Measurements from ENCODE around the gene SLF1.
"Not testable (repeated sequence)": the region's sequence is repeated elsewhere in the genome, so short reads cannot be mapped to it uniquely, and the experiment has no call there.

The SLF1 gene

GRCh38 chr5:94618493-94619328, at the start of gene SLF1, which contains the start of gene KIAA0825:
Gene SLF1 (plus strand): TSS chr5:94618669. CDS start chr5:94628811, 10,142 bp downstream.
Gene KIAA0825 (minus strand): TSS chr5:94618604. CDS start chr5:94537126, 81,478 bp downstream.
- DNase-seq: peak; percentile 89

GRCh38 chr5:94571415-94571814, 47.1 kb upstream of the SLF1 start:
- no peak for DNase-seq

- DNase-seq: not testable (repeated sequence)
These were observed 45.1 kb upstream of the SLF1 start for GRCh38 chr5:94573349-94573748.

- DNase-seq: no peak
These were observed 43.3 kb upstream of the SLF1 start for GRCh38 chr5:94575196-94575595.

DNA sequence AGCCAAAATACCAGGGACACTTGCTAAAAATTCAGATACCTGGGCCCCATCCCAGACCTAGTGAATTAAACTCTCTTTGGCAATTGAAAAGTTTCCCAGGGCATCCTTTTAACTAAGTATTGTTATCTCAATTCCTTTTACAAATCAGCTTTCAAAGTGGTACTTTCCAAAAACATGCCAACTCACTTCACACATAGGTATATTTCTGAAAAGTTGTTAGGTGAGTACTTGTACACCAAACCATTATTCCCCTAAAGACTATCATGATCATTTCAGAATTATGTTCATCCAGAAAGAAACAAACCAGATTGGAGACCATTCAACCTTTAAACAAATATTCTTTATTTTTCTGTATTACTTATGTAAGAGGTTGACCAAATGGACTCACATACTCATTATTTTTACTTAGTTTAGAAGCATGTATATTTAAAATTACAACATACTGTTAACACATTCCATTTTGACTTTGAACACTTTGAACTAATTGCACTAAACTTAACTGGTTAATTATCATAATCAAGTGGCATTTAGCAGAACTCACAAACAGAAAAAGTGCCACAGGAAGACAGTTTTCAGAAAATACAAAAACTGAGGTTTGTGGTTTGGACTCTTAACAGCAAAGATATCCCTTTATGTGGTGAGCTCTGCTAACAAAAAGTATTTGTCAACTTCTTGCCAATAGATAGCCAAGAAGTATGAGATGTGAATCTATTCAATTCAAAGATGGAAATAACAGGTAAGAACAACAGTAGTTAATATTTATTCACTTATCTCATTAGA, 40.8 kb upstream of the SLF1 start:
- DNase-seq: no peak

DNA sequence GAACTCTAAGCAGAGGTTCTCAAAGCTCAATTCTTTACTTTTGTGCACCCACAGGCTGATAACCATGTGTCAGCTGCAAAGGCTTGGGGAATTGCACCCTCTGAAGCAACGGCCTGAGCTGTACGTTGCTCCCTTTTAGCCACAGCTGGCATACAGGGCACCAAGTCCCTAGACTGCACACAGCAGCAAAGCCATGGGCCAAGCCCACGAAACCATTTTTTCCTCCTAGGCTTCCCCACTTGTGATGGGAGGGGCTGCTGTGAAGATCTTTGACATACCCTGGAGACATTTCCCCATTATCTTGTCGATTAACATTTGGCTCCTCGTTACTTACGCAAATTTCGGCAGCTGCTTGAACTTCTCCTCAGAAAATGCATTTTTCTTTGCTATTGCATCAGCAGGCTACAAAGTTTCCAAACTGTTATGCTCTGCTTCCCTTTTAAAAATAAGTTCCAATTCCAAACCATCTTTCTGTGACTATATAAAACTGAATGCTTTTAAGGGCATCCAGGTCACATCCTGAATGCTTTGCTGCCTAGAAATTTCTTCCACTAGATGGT, 23.1 kb upstream of the SLF1 start:
- DNase-seq: no peak

GRCh38 chr5:94613583-94613982, 4.9 kb upstream of the SLF1 start:
- DNase-seq: no peak

DNA sequence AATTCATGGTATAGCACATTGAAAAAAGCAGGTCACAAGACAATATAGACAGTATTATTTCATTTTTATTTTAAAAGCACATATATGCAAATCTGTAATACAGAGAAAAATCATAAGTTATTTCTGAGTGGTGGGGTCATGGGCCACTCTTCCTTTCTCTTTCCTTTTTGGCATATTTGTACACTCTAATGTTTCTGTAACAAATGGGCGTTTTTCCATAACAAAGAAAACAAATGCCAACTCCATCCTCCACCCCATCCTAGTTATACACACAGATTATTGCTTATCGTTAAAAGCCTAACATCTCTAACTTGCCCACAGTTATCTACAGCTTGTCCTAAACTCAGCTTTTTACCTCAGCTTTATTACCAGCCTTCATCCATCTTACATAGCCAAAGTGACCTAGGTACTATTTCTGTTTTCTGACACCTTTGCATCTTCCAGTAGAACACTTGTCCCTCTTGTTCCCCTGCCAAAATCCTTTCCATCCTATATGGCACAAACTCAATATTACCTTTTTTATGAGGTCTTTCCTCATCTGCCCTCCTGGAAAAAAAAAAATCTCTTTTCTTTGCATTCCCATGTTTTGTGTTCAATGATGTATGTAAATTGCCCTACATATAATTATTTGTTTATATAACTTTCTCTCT, 4.2 kb upstream of the SLF1 start:
- DNase-seq: no peak

DNA sequence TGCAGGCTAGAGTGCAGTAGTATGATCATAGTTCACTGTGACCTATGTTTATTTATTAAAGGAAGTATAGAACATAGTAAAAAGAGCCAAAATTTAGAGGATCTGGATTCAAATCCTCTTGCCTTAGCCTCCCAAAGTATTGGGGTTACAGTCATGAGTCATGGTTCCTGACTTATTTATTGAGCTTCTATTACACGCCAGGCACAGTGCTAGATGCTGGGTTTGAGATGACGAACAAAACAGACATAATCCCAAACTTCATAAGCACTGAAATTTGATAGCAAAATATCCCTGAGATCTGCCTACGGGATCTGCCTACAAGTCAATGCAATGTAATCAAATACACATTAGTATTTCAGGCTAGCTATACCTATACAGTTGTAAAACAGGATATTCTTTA, 2.6 kb upstream of the SLF1 start:
- DNase-seq: no peak

- peak; percentile 31 for DNase-seq
These were observed 408 bp upstream of the SLF1 start for GRCh38 chr5:94618029-94618492.

- DNase-seq: no peak
These were observed 1.8 kb downstream of the SLF1 start for GRCh38 chr5:94620256-94620655.

DNA sequence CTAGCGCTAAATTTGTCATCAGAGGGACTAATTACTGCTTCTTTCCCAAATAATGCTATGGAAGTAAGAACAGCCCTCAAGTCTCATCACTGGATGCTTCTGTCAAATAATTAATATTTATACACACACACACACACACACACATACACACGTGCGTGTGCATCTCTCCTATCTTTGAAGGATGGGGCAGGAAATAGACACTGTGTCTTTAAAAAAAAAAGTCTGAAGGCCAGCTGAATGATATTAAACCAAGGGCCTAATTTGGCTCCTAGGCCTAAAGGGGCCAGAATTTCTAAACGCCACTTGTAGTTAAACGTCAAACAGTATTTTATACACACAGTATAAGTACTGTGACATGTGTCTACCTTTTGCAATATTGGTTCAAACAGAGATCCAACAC, 3.3 kb downstream of the SLF1 start:
- no peak for DNase-seq

DNA sequence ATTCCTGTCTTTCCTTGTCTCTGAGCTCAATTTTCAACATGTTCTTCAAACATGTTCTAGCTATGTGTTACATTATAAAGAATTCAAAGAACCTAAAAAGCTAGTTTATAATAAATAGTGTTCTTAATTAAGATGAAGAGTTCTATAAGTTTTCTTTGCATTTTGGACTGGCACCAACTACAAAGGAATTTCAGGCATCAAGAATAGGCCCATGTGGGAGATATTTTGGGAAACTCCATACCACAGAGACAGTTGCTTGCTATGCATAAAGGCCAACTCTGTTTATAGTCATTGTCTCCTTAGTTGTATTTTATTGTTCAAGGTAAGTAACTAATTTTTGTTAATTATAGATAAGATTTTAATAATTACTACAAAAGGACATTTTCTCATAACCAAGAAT, 4.5 kb downstream of the SLF1 start:
- no peak for DNase-seq

- DNase-seq: no peak
These were observed 5.4 kb downstream of the SLF1 start for GRCh38 chr5:94623877-94624276.

DNA sequence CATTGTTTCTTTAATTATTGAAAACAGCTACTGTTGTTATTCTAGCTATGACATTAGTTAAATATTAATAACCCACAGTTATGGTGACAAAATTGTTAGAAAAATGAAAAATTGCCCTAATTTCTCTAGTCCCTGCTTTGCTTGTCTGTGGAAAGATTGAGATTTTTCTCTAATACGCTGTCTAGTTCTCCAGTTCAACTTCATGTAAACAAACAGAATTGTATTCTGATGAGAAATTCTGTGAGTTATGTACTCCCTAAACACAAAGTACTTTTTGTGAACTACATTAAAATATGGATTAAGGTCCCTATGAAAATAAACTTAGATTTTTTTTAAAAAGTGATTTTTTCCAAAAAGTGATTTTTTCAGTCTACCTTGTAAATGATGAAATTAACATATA, 8.7 kb downstream of the SLF1 start:
- no peak for DNase-seq

DNA sequence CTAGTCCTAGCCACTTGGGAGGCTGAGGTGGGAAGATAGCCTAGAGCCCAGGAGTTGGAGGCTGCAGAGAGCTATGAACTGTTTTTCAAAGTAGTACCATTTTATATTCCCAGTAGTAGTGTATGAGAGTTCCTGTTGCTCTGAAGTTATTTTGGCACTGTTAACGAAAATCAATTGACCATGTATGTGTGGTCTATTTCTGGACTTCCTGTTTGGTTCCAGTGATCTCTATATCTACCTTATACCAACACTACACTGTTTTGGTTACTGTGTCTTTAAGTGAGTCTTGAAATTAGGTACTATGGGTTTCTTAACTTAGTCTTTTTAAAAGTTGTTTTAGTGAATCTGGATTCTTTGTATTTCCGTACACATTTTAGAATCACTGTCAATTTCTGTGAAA, 13.6 kb downstream of the SLF1 start:
- DNase-seq: no peak

GRCh38 chr5:94640176-94640575, 21.7 kb downstream of the SLF1 start:
- no peak for DNase-seq

DNA sequence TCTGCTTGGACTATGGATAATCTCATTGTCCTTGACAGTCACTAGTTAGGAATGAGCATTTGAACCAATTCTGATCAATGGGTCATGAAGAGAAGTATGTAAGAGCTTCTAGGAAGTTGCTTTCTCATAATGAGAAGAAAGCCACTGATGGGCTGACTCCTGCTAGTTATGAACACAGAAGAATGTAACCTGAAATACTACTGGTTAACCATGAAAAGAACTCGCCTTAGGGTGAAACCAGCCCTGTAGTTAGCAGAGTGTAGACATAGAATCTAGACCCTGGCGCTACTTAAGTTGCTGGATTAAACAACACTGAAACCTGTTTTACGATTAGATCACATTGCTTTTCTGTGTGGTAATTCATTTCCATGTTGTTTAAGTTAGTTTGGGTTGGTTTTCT, 26.6 kb downstream of the SLF1 start:
- no peak for DNase-seq

- no peak for DNase-seq
These were observed 28.3 kb downstream of the SLF1 start for GRCh38 chr5:94646758-94647157.

- no peak for DNase-seq
These were observed 31.4 kb downstream of the SLF1 start for GRCh38 chr5:94649874-94650273.

DNA sequence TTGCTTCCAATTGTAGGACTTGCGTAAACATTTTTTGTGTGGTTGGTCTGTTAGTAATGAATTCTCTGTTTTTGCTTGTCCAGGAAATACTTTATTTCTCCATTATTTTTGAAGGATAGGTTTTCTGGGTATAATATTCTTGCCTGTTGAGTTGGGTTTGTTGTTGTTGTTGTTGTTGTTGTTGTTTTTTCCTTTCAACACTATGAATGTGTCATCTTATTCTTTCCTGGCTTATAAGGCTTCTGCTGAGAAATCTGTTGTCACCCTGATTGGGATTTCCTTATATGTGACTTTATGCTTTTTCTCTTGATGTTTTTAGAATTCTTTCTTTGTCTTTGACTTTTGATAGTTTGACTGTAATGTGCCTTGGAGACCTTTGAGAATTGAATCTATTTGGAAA, 39.8 kb downstream of the SLF1 start:
- no peak for DNase-seq

GRCh38 chr5:94660506-94660905, 42.0 kb downstream of the SLF1 start:
- no peak for DNase-seq

GRCh38 chr5:94661086-94661485, 42.6 kb downstream of the SLF1 start:
- DNase-seq: no peak

Measured in stimulated activated CD4-positive, alpha-beta T cell treated with anti-CD3 and anti-CD28 coated beads, Interleukin-1b, Interleukin-23, amount 100 ng/mL, for 48 hours (primary cell).